GM18520 (cell line): Measurements from ENCODE around the gene ERC1.
"Not testable (repeated sequence)": the region's sequence is repeated elsewhere in the genome, so short reads cannot be mapped to it uniquely, and the experiment has no call there.

ENCODE experiments used
- ATAC-seq: cut with Tn5 transposase; IDR thresholded peaks from one replicate; pipeline ENCODE4 v1.9.1; 2021; ENCODE audit not compliant: unreplicated experiment

The ERC1 gene

GRCh38 chr12:981176-981828 lies 9.7 kb upstream of the ERC1 start:
- no peak for ATAC-seq

DNA sequence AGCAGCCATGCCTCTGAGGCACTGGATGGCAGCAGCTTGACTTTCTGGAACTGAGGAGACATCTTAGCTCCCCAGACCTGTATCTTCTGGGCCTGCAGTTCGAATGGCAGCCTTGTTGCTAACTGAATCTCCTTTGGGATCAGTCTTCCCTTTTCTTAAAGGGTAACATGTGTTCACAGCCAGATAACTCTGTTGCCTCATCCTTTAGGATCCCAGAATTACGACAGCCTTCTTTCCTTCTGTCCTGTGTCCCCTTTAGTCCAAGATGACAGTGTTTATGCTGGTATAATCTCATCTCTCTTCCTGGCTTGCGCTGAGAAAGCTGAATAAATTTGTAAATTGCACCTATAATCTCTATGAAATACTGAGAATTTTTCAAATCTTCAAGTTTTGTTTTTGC lies 9.1 kb upstream of the ERC1 start:
- no peak for ATAC-seq

GRCh38 chr12:988646-989045 lies 2.4 kb upstream of the ERC1 start:
- no peak for ATAC-seq

DNA sequence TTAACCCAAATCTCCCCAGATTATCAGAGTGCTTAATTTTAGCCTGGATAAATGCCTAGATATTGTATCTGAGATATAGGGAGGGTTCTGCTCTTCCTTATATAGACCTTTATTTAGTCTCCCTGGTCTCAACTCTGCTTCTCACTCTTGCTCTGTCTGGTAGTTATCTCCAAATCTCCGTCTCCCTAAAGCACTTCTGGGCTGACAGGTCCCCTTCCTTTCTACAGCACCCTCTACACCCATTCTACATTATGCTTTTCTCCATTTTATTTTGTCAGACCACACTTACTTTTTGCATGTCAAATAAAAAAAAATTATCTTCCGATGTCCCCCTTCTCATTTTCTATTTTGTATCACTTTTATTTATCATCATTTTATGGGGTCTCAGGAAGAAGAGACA lies 2.0 kb upstream of the ERC1 start:
- no peak for ATAC-seq

DNA sequence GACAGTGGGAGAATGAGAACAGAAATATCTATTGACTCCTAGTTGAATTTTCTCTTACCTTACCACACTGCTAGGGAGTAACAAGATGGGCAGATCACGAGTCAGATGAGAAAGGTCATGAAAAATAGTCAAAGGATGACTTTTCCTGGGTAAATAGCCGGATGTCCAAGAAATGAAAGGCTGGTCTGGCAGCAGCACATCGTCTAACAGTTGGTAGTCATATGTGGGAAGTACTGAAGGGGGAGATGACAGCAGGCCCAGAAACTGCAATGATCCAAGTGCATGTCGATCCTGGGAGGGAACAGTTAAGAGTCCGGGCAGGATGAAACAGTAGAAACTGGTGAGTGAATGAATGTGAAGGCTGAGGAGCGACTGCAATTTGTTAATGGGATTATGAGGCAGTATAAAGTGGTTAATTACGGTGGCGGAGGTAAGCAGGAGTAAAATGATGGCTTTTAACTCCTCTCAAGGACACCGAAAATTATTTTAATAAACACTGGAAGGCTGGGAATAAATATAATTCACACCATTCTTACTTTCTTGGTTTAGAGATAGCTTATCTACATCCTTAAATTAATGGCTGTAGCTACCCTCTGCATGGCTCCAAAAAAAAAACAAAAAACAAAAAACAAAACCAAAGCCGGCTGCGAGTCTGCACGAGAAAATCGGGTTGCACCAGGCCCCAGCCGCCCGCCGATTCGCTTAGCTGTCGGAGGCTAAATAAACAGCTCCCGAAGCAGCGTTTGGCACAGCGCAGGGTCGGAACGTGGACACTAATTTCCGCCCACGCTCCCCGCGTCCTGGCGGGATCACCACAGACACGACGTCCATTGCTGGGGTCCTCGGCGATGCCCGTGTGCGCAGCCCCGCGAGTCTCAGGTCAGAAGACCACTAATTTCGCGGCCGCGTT lies 1.0 kb upstream of the ERC1 start:
- peak; percentile 5 for ATAC-seq

- peak; percentile 24 for ATAC-seq
Observed at GRCh38 chr12:991350-992333, 619 bp downstream of the ERC1 start.

- ATAC-seq, result no peak
Observed at GRCh38 chr12:992647-993046, 1.6 kb downstream of the ERC1 start.

DNA sequence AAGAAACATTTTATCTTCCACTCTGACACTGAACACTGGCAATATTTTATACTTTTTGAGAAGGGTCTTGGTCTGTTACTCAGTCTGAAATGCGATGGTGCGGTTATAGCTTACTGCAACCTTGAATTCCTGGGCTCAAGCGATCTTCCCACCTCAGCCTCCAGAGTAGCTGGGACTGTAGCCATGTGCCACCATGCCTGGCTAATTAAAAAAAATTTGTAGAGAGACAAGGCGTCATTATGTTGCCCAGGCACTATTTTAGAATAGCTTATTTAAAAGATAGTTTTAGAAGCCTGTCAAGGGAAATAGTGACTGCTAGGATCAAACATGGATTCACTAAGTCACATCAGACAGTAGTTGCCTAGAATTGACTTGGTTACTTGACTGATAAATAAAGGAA lies 5.9 kb downstream of the ERC1 start:
- no peak for ATAC-seq

DNA sequence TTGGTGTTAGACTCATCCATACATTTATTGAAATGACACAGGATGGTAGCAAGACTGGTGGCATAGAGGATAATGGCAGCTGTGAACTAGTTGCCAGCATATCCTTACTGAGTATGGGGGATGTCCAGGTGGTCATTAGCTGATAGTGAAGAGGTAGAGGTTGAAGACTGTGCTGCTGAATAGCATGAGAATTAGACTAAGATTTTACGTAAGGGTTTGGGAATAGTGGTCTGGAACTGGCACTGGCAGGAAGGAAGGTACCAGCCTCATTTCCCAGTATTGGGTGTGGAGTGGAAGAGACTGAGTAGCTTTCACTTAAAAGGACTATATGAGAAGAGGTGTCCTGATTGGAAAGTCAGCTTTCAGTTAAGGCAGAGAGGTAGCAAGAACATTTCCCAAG lies 6.5 kb downstream of the ERC1 start:
- no peak for ATAC-seq

DNA sequence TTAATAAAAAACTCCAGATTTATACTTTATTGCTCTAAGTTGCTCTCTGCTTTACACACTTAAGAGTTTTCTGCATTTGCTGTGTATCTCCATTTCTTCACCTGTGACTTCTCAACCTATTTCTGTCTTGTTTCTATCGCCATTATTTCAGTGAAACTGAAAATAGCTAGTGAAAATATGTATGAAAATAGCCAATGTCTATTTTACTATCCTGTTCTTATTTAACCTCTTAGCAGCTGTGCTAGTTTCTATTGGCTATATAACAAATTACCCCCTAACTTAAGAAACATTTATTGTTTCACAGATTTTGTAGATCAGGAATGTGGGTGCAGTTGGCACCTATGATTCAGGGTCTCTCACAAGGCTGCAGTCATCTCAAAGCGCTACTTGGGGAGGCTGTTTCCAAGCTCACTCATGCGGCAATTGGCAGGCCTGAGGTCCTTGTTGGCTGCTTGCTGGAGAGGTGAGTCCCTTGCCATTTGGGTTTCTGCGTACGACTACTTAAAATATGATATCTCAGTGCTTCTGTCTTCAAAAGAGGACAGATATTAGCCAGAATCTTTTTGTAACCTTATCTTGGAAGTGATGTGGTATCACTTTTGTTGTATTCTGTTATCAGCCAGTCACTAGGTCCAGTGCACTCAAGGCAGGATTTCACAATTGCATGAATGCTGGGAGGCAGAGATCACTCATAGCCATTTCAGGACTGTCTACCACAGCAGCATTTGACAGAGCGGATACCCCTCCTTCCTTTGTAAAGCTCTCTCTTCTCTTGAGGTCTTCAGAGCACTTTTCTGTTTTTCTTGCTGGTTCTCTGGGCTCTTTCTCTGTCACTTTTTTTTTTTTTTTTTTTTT lies 7.2 kb downstream of the ERC1 start:
- ATAC-seq, result peak; percentile 54

GRCh38 chr12:999736-1000135 lies 8.7 kb downstream of the ERC1 start:
- not testable (repeated sequence) for ATAC-seq

GRCh38 chr12:1001507-1001906 lies 10.5 kb downstream of the ERC1 start:
- no peak for ATAC-seq

- ATAC-seq, result no peak
Observed at GRCh38 chr12:1003600-1004271, 12.7 kb downstream of the ERC1 start.

DNA sequence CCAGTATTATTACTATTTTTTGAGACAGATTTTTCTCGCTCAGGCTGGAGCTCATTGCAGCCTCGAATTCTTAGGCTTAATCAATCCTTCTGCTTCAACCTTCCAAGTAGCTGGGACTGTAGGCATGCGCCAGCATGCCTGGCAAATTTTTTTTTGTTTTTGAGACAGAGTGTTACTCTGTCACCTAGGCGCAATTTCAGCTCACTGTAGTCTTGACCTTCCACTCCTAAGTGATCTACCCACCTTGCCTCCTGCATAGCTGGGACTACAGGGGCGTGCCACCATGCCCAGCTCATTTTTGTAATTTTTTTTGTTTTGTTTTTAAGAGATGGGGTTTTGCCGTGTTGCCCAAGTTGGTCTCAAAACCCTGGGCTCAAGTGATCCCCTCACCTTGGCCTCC lies 15.2 kb downstream of the ERC1 start:
- no peak for ATAC-seq

- ATAC-seq, result no peak
Observed at GRCh38 chr12:1007276-1007675, 16.3 kb downstream of the ERC1 start.

DNA sequence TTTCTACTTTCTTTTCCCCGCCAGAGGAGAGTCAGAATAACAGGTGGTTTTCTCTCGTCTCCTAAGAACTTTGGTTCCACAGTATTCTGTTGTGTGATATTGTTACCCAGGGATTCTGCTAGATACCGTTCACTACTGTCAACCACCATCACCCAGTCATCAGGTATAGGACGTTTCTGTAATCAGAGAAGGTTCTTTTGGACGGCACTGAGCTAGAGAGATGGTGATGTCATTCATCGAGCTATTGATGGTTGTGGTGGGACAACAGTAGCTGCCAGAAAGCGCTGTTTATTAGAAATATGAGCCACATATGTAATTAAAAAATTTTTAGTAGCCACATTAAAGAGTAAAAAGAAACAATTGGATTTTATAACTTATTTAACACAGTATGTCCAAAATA lies 17.0 kb downstream of the ERC1 start:
- ATAC-seq, result no peak

GRCh38 chr12:1011091-1011490 lies 20.1 kb downstream of the ERC1 start:
- no peak for ATAC-seq

GRCh38 chr12:1013618-1014489 lies 22.8 kb downstream of the ERC1 start:
- no peak for ATAC-seq

DNA sequence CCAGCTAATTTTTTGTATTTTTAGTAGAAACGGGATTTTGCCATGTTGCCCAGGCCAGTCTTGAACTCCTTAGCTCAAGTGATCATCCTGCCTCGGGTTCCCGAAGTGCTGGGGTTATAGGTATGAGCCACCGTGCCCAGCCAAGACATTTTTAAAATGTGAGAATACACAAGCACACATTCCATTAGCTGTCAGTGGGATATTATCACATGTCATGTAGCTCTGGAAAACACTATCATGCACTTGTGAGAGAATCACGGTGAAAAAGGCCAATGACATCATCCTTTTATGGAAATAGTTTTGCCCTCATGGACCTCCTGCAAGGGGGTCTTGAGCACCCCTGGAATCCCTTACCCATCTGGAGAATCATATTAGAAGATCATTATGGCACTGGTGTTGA lies 28.3 kb downstream of the ERC1 start:
- ATAC-seq, result no peak
